Measurements from ENCODE around the gene AP1G2. TPM values are rescaled to one million over a fixed set of nuclear protein-coding genes. Genes with fewer than 3 reads are reported as not detected.

AP1G2 gene
- total RNA-seq, 1 experiment from 2014 or later, result 9.7 TPM

- Histone ChIP-seq H3K4me3 (no peak overlapping the region), H3K36me3 (no peaks in the 10 kb centered on the region), H3K27me3 (no peaks in the 10 kb centered on the region), H3K9me3 (no peaks in the 10 kb centered on the region)
- DNase-seq, result no peak
These were observed 45.6 kb downstream of the AP1G2 start for GRCh38 chr14:23521785-23522640.

- Histone ChIP-seq H3K36me3 (no peaks in the 10 kb centered on the region), H3K27me3 (no peaks in the 10 kb centered on the region), H3K4me3 (no peak overlapping the region), H3K9me3 (no peaks in the 10 kb centered on the region)
- no peak for DNase-seq
These were observed 46.6 kb downstream of the AP1G2 start for GRCh38 chr14:23520899-23521533.

- DNase-seq, result no peak
- Histone ChIP-seq H3K27me3 (no peaks in the 10 kb centered on the region), H3K4me3 (no peak overlapping the region), H3K36me3 (no peaks in the 10 kb centered on the region), H3K9me3 (no peaks in the 10 kb centered on the region)
These were observed 48.9 kb downstream of the AP1G2 start for GRCh38 chr14:23518709-23519108.

- no peaks in the 10 kb centered on the region for H3K36me3 ChIP-seq
- no peak for DNase-seq
- H3K9me3 ChIP-seq, result no peaks in the 10 kb centered on the region
- no peaks in the 10 kb centered on the region for H3K27me3 ChIP-seq
- no peak overlapping the region for H3K4me3 ChIP-seq
These were observed 49.8 kb downstream of the AP1G2 start for GRCh38 chr14:23517650-23518326.

- H3K36me3 ChIP-seq, result no peaks in the 10 kb centered on the region
- DNase-seq, result peak; percentile 26
- no peaks in the 10 kb centered on the region for H3K9me3 ChIP-seq
- no peaks in the 10 kb centered on the region for H3K27me3 ChIP-seq
- no peak overlapping the region for H3K4me3 ChIP-seq
These were observed 53.0 kb downstream of the AP1G2 start for GRCh38 chr14:23514644-23514957.

GRCh38 chr14:23513818-23514643 lies 53.6 kb downstream of the AP1G2 start:
- H3K36me3 ChIP-seq, result no peaks in the 10 kb centered on the region
- no peaks in the 10 kb centered on the region for H3K27me3 ChIP-seq
- H3K9me3 ChIP-seq, result no peaks in the 10 kb centered on the region
- no peak overlapping the region for H3K4me3 ChIP-seq
- peak; percentile 21 for DNase-seq

- Histone ChIP-seq H3K4me3 (no peak overlapping the region), H3K27me3 (no peaks in the 10 kb centered on the region), H3K9me3 (no peaks in the 10 kb centered on the region), H3K36me3 (no peaks in the 10 kb centered on the region)
- no peak for DNase-seq
These were observed 54.4 kb downstream of the AP1G2 start for GRCh38 chr14:23513005-23513817.

GRCh38 chr14:23512156-23512555 lies 55.4 kb downstream of the AP1G2 start:
- DNase-seq, result no peak
- Histone ChIP-seq H3K27me3 (no peaks in the 10 kb centered on the region), H3K36me3 (no peaks in the 10 kb centered on the region), H3K4me3 (no peak overlapping the region), H3K9me3 (no peaks in the 10 kb centered on the region)

Other genes with a start within 250 kb of the AP1G2 start
- 48.3 and 89.9 TPM in 2 replicates for gene PABPN1, start 246.3 kb downstream of the AP1G2 start, total RNA-seq (2014; rRNA removed; shearing (Covaris generic); ENCODE audit: low replicate concordance)
- 6.1 TPM in 1 of 2 replicates, not detected in the other for gene SLC22A17, start 214.9 kb downstream of the AP1G2 start, total RNA-seq (2014; rRNA removed; shearing (Covaris generic); ENCODE audit: low replicate concordance)
- gene EFS, start 202.6 kb downstream of the AP1G2 start, total RNA-seq (2014; rRNA removed; shearing (Covaris generic); ENCODE audit: low replicate concordance), result 7.5 and 9.0 TPM in 2 replicates
- not detected in 2 replicates for gene IL25, start 195.0 kb downstream of the AP1G2 start, total RNA-seq (2014; rRNA removed; shearing (Covaris generic); ENCODE audit: low replicate concordance)
- not detected in 2 replicates for gene CMTM5, start 190.7 kb downstream of the AP1G2 start, total RNA-seq (2014; rRNA removed; shearing (Covaris generic); ENCODE audit: low replicate concordance)
- gene MYH6, start 159.5 kb downstream of the AP1G2 start, total RNA-seq (2014; rRNA removed; shearing (Covaris generic); ENCODE audit: low replicate concordance), result not detected in 2 replicates
- gene MYH7, start 132.1 kb downstream of the AP1G2 start, total RNA-seq (2014; rRNA removed; shearing (Covaris generic); ENCODE audit: low replicate concordance), result not detected in 2 replicates
- gene NGDN, start 98.1 kb downstream of the AP1G2 start, total RNA-seq (2014; rRNA removed; shearing (Covaris generic); ENCODE audit: low replicate concordance), result 26.9 and 59.9 TPM in 2 replicates
- gene ZFHX2, start 16.0 kb downstream of the AP1G2 start, total RNA-seq (2014; rRNA removed; shearing (Covaris generic); ENCODE audit: low replicate concordance), result not detected in 2 replicates
- gene THTPA, start 11.5 kb downstream of the AP1G2 start, total RNA-seq (2014; rRNA removed; shearing (Covaris generic); ENCODE audit: low replicate concordance), result 0.84 and 3.3 TPM in 2 replicates
- not detected in 2 replicates for gene JPH4, start 11.0 kb upstream of the AP1G2 start, total RNA-seq (2014; rRNA removed; shearing (Covaris generic); ENCODE audit: low replicate concordance)
- gene DHRS2, start 68.6 kb upstream of the AP1G2 start, total RNA-seq (2014; rRNA removed; shearing (Covaris generic); ENCODE audit: low replicate concordance), result 1.6 TPM in 1 of 2 replicates, not detected in the other

All from MG63 (cell line).